VCaP (cell line): Measurements from ENCODE around the gene CAB39.

Experiments used
- H3K27ac ChIP-seq: fragments of 450-650 bp; 2 replicates; pipeline ENCODE4 v1.5.1; 2017
- CTCF ChIP-seq: fragments of 450-650 bp; conservative IDR thresholded peaks from 2 replicates; pipeline ENCODE4 v1.5.1; 2017; ENCODE audit warnings: mild to moderate bottlenecking, moderate library complexity

The CAB39 gene

DNA sequence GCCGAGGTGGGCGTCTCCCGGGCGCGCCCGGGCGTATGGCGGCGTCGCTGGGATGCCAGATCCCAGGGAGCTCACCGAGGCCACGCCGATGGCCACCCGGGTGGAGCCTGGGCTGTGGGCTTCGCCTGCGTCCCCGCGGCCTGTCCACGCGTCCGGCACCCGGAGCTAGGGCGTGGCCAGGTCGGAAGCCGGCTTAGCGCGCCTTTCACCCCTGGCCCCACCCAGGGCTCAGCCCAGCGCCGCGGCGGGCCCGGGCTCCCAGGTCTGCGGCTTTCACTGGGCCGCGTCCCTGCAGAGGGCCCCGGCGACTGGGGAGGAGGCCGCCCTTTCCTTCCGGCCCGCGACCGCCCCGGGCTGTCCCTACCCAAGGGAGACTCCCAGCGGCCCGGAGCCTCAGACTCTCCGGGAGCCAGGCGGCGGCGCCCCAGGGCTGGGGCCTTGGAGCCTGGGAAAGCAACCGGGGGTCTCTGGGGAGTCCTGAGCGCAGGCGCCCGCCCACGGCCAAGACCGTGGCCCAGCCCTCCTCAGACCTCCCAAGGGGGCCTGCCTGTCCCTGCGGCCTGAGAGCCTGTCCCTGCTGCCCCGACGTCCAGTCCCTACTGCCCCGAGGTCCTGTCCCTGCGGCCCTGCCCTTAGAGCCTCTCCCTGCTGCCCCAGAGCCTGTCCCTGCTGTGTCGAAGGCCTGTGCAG is 115.8 kb downstream of the CAB39 start:
- no peak for TF ChIP-seq CTCF
- no peak overlapping the region for H3K27ac ChIP-seq

DNA sequence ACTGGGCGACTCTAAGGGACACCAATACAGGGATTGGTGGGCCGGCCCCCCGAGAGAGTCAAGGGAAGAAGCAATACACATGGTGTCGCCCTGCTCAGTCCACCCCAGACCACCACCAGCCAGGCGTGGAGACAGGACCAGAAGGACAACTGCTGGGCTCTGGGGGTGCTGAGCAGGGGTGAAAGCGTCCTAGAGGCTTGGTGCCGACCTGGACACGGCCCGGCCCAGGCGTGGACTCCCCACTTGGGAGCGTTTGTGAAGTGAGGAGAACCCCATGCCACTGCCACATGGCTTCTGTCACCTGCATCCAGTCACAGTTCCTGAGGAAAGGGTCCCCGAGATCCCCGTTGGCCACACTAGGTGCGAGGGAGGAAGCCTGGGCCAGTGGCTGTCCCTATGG is 116.7 kb downstream of the CAB39 start:
- no peak overlapping the region for H3K27ac ChIP-seq
- TF ChIP-seq CTCF: no peak

GRCh38 chr2:230829959-230830358 is 117.3 kb downstream of the CAB39 start:
- no peak overlapping the region for H3K27ac ChIP-seq
- no peak for TF ChIP-seq CTCF

DNA sequence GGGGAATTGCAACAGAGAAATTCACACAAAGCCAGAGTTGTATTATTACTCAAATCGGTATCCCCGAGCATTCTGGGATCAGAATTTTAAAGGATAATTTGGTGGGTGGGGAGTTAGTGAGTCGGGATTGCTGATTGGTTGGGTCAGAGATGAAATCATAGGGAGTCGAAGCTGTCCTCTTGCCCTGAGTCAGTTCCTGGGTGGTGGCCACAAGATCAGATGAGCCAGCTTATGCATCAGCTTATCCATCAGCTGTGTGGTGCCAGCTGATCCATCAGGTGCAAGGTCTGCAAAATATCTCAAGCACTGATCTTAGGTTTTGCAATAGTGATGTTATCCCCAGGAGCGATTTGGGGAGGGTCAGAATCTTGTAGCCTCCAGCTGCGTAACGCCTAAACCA is 117.8 kb downstream of the CAB39 start:
- H3K27ac ChIP-seq: no peak overlapping the region
- no peak for TF ChIP-seq CTCF

- no peak for TF ChIP-seq CTCF
- H3K27ac ChIP-seq: no peak overlapping the region
These were observed 127.7 kb downstream of the CAB39 start for GRCh38 chr2:230840301-230840700.

DNA sequence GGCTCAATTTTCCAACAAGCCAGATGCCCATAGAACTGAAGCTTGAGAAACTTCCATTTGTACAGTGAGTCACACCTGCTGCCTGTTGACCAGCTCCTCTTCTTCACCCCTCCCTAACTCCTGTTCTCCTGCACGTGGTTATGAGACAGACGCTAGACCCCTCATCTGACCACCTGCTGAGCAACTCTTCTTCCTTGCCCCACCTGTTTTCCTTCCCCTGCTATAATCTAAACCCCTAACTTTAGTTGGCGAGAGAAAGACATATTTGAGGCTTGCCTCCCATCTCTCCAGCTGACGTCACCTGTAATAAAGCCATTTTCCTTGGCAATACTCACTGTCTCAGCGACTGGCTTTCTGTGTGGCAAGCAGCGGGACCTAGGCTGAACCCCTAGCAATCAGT is 129.8 kb downstream of the CAB39 start:
- TF ChIP-seq CTCF: no peak
- H3K27ac ChIP-seq: no peak overlapping the region

- TF ChIP-seq CTCF: no peak
- H3K27ac ChIP-seq: no peak overlapping the region
These were observed 130.5 kb downstream of the CAB39 start for GRCh38 chr2:230843132-230843531.
